Measurements from ENCODE around the gene SAFB. TPM values are rescaled to one million over a fixed set of nuclear protein-coding genes. Genes with fewer than 3 reads are reported as not detected.

SAFB gene
- total and polyA plus RNA-seq, 2 of the 4 experiments (the other 2 are of a cell fraction), result 18.5 to 41.2 TPM

DNA sequence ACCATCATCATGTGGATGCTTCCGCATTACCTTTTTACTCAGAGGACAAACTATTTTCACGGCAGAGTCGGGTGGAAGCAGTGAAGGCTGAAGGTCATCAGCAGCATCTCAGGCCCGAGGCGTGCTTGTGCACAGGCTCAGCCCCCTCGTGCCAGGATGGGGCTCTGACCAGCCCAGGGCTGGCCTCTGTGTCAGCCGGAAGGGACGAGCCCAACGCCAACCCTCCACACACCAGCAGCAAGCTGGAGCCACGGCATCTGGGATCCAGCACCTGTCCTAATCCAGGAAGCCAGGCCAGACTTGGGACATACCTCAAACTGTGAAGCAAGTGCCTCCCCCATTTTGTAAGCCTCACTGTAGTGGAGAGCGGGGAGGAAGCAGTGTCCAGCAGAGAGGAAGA is 46.3 kb downstream of the SAFB start:
- H3K4me2 ChIP-seq (ENCODE audit: low read depth, low read length), result no peak overlapping the region
- H4K91ac ChIP-seq (ENCODE audit: insufficient read depth, low read depth, low read length), result no peak overlapping the region
- H4K8ac ChIP-seq (ENCODE audit: low read depth in 2 of 2, low read length in 2 of 2), result no peak overlapping the region
- H3K4ac ChIP-seq (ENCODE audit: low read depth, low read length), result no peak overlapping the region
- in situ Hi-C loops (cut with MboI; ENCODE audit: low sequenced_read_pairs) (no loop called here), dilution Hi-C loops (cut with HindIII; ENCODE audit: low sequenced_read_pairs, unreplicated experiment) (no loop called here), intact Hi-C loops (cut with micrococcal nuclease) (loop anchor here (5.0 kb wide), 1 partner anchor 47 kb away; the partner anchor contains the start of genes SAFB and SAFB2)
- ATAC-seq (ENCODE audit: low read depth) (no peak), DNase-seq (no peak)
- H3K56ac ChIP-seq (ENCODE audit: extremely low read depth, insufficient read depth, low read length), result no peak overlapping the region
- no peak overlapping the region for H3K14ac ChIP-seq (replicated peaks; ENCODE audit: low read depth, low read length)
- H3K9me1 ChIP-seq (ENCODE audit: insufficient read depth, low read length), result 0 out of 2 replicates have a peak, but pooled peaks cover 6% of the 10 kb centered on the region
- H3K4me3 ChIP-seq (ENCODE audit: insufficient read depth, low read depth, low read length), result no peak overlapping the region
- no peak overlapping the region for H2BK20ac ChIP-seq (ENCODE audit: low read depth, low read length)
- no peak overlapping the region for H2AFZ ChIP-seq (replicated peaks; ENCODE audit: low read length, poor library complexity)
- H3K23ac ChIP-seq (ENCODE audit: low read depth, low read length), result no peak overlapping the region
- BruUV-seq (replicated peaks), result no TSS peak
- H3K9me3 ChIP-seq (ENCODE audit: control insufficient read depth, insufficient read depth, low read length), result no peaks in the 10 kb centered on the region
- no peak overlapping the region for H2BK120ac ChIP-seq (ENCODE audit: low read depth, low read length)
- ChIA-PET POLR2A (ENCODE audit: unreplicated experiment) (no interaction called here), CTCF (no interaction called here)
- H2BK5ac ChIP-seq (ENCODE audit: low read depth, low read length, poor library complexity, severe bottlenecking), result no peak overlapping the region
- H4K20me1 ChIP-seq (ENCODE audit: insufficient read depth, low read length), result peaks cover 31% of the 10 kb centered on the region
- H4K5ac ChIP-seq (ENCODE audit: low read depth, low read length), result no peak overlapping the region
- no peak overlapping the region for H2AK5ac ChIP-seq (ENCODE audit: low read depth, low read length)
- no peak overlapping the region for H3K27ac ChIP-seq (ENCODE audit: insufficient read depth, low read length)
- 86% methylated on average over 6 of the region's 11 CpGs; no CpG with 5 or more reads in 1 of the 2 experiments for WGBS, 2 experiments (ENCODE audit: extremely low coverage in 2 of 2, insufficient read length in 1 of 2)
- no peak overlapping the region for H3K9ac ChIP-seq (ENCODE audit: low read depth, low read length)
- H3K36me3 ChIP-seq (ENCODE audit: control insufficient read depth, insufficient read depth, low read length), result peaks cover 56% of the 10 kb centered on the region
- no peak overlapping the region for H2BK15ac ChIP-seq (ENCODE audit: low read depth, low read length)
- TF ChIP-seq BHLHE40 (IDR thresholded peaks at IDR 0.05; ENCODE audit: low read depth, low read length), result no peak
- no peak for TF ChIP-seq ELK1 (IDR thresholded peaks at IDR 0.05; ENCODE audit: borderline replicate concordance, low read depth, low read length)
- no peak for TF ChIP-seq POLR2A (IDR thresholded peaks at IDR 0.05; ENCODE audit: low read depth, low read length)
- TF ChIP-seq FOS (IDR thresholded peaks at IDR 0.05; ENCODE audit: low read depth, low read length), result no peak
- no peak for TF ChIP-seq RCOR1 (IDR thresholded peaks at IDR 0.05; ENCODE audit: insufficient replicate concordance, low read length)
- TF ChIP-seq, protein P1, sequence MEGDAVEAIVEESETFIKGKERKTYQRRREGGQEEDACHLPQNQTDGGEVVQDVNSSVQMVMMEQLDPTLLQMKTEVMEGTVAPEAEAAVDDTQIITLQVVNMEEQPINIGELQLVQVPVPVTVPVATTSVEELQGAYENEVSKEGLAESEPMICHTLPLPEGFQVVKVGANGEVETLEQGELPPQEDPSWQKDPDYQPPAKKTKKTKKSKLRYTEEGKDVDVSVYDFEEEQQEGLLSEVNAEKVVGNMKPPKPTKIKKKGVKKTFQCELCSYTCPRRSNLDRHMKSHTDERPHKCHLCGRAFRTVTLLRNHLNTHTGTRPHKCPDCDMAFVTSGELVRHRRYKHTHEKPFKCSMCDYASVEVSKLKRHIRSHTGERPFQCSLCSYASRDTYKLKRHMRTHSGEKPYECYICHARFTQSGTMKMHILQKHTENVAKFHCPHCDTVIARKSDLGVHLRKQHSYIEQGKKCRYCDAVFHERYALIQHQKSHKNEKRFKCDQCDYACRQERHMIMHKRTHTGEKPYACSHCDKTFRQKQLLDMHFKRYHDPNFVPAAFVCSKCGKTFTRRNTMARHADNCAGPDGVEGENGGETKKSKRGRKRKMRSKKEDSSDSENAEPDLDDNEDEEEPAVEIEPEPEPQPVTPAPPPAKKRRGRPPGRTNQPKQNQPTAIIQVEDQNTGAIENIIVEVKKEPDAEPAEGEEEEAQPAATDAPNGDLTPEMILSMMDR (conservative IDR thresholded peaks at IDR 0.05; ENCODE audit: low read depth, low read length), result no peak
- no peak for TF ChIP-seq CEBPB (IDR thresholded peaks at IDR 0.05; ENCODE audit: low read depth, low read length)
- TF ChIP-seq RFX5 (IDR thresholded peaks at IDR 0.05; ENCODE audit: low read depth, low read length), result no peak
- TF ChIP-seq RAD21 (IDR thresholded peaks at IDR 0.05; ENCODE audit: low read length), result no peak
- TF ChIP-seq SMC3 (IDR thresholded peaks at IDR 0.05; ENCODE audit: low read depth, low read length), result no peak
- no peak for TF ChIP-seq CHD1 (IDR thresholded peaks at IDR 0.05; ENCODE audit: low read depth, low read length)
- TF ChIP-seq USF2 (IDR thresholded peaks at IDR 0.05; ENCODE audit: low read depth, low read length), result no peak
- no peak for TF ChIP-seq MXI1 (IDR thresholded peaks at IDR 0.05; ENCODE audit: borderline replicate concordance, low read depth, low read length)
- H3K79me1 ChIP-seq (ENCODE audit: low read depth in 1 of 2, low read length in 2 of 2), result peaks cover 3 to 44% of the 10 kb centered on the region in 2 experiments; a peak in 2 of 4 replicates
- H2AK9ac ChIP-seq (replicated peaks; ENCODE audit: low read depth, low read length, poor library complexity), result no peak overlapping the region
- no peaks in the 10 kb centered on the region for H3K4me1 ChIP-seq (ENCODE audit: control insufficient read depth, insufficient read depth, low read length)
- no peak overlapping the region for H3K18ac ChIP-seq (ENCODE audit: low read depth, low read length)
- H3K27me3 ChIP-seq (ENCODE audit: control insufficient read depth, insufficient read depth, low read length), result no peaks in the 10 kb centered on the region
